Activated CD4-positive, alpha-beta T cell treated with anti-CD3 and anti-CD28 coated beads for 24 hours (primary cell): Measurements from ENCODE around the gene RIN3.
"Not testable (repeated sequence)": the region's sequence is repeated elsewhere in the genome, so short reads cannot be mapped to it uniquely, and the experiment has no call there.

ENCODE experiments used
- DNase-seq, 2 donors: peaks; one replicate each; pipeline ENCODE4 v3.0.0-alpha.2; 2020; ENCODE audit warnings: low read depth in 2 of 2

RIN3 gene

GRCh38 chr14:92528486-92529100, 15.0 kb downstream of the RIN3 start:
- no peak for DNase-seq

- DNase-seq: no peak
Measured at GRCh38 chr14:92529903-92530302, 16.3 kb downstream of the RIN3 start.

GRCh38 chr14:92531106-92531873, 17.7 kb downstream of the RIN3 start:
- no peak for DNase-seq

- DNase-seq: no peak
Measured at GRCh38 chr14:92532490-92533163, 19.0 kb downstream of the RIN3 start.

GRCh38 chr14:92534932-92535643, 21.5 kb downstream of the RIN3 start:
- DNase-seq: no peak

- DNase-seq: not testable (repeated sequence)
Measured at GRCh38 chr14:92536231-92536630, 22.6 kb downstream of the RIN3 start.

- no peak for DNase-seq
Measured at GRCh38 chr14:92538412-92538985, 24.9 kb downstream of the RIN3 start.

- DNase-seq: no peak
Measured at GRCh38 chr14:92539419-92539818, 25.8 kb downstream of the RIN3 start.

- no peak for DNase-seq
Measured at GRCh38 chr14:92539875-92540274, 26.3 kb downstream of the RIN3 start.

GRCh38 chr14:92540472-92541048, 27.0 kb downstream of the RIN3 start:
- DNase-seq: no peak

- DNase-seq: no peak
Measured at GRCh38 chr14:92542766-92543554, 29.4 kb downstream of the RIN3 start.

- DNase-seq: no peak
Measured at GRCh38 chr14:92544051-92544720, 30.6 kb downstream of the RIN3 start.

GRCh38 chr14:92546347-92547053, 32.9 kb downstream of the RIN3 start:
- no peak for DNase-seq

GRCh38 chr14:92549105-92549858, 35.7 kb downstream of the RIN3 start:
- no peak for DNase-seq

- DNase-seq: no peak
Measured at GRCh38 chr14:92549859-92550230, 36.3 kb downstream of the RIN3 start.

- no peak for DNase-seq
Measured at GRCh38 chr14:92551044-92551841, 37.7 kb downstream of the RIN3 start.

GRCh38 chr14:92552066-92552465, 38.5 kb downstream of the RIN3 start:
- no peak for DNase-seq

GRCh38 chr14:92553438-92553837, 39.9 kb downstream of the RIN3 start:
- no peak for DNase-seq
